ENCODE results near the gene HNRNPC.
"Not testable (repeated sequence)": the region's sequence is repeated elsewhere in the genome, so short reads cannot be mapped to it uniquely, and the experiment has no call there.

Gene HNRNPC

GRCh38 chr14:21185491-21185890 is 83.8 kb downstream of the HNRNPC start:
- no peak for DNase-seq

- no peak for DNase-seq
Measured at GRCh38 chr14:21184254-21184653, 85.0 kb downstream of the HNRNPC start.

DNA sequence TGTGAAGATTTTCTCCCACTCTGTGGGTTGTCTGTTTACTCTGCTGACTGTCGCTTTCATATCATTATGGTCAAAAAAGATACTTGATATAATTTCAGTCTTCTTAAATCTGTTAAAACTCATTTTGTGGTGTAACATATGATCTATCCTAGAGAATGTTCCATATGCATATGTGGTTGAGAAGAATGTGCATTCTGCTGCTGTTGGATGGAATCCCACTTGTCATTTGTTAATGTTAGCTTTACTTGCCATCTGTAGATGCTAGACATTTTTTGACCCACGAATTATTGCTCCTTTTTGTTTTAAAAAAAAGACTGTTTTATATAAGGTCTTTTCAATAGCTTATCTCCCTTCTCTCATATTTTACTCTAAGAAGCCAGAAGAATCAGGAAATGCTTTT is 87.1 kb downstream of the HNRNPC start:
- no peak for DNase-seq

GRCh38 chr14:21171128-21171527 is 98.1 kb downstream of the HNRNPC start:
- DNase-seq = no peak

GRCh38 chr14:21169573-21169972 is 99.7 kb downstream of the HNRNPC start:
- DNase-seq = no peak

DNA sequence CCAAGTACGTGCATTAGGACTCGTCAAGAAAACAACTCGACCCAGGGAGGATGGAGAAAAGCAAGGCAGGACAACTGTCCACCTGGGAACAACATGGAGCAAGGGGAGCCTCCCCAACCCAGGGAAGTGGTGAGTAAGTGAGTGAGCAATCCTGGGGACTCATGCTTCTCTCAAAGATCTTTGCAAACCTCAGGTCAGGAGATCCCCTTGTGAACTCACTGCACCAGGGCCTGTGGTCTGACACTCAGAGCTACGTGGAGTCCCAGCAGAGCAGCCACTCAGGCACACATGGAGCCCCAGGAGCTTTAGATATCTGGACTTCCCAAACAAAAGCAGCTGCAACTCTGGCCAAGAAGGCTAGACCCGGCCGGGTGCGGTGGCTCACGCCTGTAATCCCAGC is 101.2 kb downstream of the HNRNPC start:
- no peak for DNase-seq

- DNase-seq = not testable (repeated sequence)
Measured at GRCh38 chr14:21165670-21166069, 103.6 kb downstream of the HNRNPC start.

- DNase-seq = not testable (repeated sequence)
Measured at GRCh38 chr14:21165002-21165605, 104.1 kb downstream of the HNRNPC start.

DNA sequence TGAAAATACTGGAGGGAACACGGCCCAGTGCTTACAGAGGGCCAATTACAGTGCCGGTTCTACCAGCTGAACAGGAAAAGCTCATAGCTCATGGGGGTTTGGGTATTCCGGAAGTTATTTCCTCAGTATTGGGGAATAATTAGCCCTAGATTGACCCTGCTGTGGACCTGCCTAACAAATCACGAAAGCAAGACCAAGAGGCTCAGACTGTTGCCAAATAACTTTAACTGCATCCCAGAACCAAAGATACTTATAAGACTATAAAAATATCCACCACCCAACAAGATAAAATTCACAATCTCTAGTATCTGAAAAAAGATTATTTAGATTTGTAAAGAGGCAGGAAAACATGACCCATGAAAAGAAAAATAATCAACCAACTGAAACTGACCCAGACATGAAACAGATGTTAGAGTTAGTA is 105.4 kb downstream of the HNRNPC start:
- DNase-seq = no peak

- no peak for DNase-seq
Measured at GRCh38 chr14:21162081-21162480, 107.2 kb downstream of the HNRNPC start.

DNA sequence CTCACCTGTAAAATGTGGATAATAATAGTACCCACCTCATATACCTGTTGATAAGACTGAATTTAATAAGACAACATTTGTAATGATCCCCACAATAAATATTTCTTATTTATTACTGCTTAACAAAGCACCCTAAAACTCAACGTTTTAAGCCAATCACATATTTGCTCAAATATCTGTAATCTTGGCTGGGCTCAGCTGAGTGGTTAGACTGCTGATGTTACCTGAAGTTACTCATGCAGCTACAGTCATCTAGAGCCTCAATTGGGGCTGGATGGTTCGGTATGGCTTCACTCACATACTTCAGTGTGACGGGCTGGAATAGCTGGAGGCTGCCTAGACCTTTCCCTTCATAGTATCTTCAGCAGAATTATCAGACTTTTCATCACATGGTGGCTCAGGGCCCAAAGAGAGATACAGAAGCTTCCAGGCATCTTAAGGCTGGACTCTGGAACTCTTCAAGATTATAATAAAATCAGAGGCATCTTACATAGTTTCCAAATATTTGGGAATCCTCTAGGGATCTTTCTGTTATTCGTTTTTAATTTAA is 109.1 kb downstream of the HNRNPC start:
- DNase-seq = no peak
